ENCODE measurements around the gene MICU2.

The MICU2 gene

DNA sequence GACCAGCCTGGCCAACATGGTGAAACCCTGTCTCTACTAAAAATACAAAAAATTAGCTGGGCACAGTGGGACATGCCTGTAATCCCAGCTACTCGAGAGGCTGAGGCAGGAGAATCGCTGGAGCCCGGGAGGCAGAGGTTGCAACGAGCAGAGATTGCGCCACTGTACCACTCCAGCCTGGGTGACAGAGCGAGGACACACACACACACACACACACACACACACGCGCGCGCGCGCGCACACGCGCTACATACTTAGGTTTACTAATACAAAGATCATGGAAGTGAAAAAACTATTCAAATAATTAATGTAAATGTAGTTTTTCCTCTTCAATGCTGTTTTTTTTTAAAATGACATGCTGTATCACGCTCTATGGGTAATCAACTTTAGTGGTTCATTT, 86.4 kb downstream of the MICU2 start:
- Mint-ChIP-seq H3K27ac (no peak overlapping the region), H3K9me3 (ENCODE audit: low read depth) (no peaks in the 10 kb centered on the region), H3K36me3 (peaks cover 17% of the 10 kb centered on the region)

DNA sequence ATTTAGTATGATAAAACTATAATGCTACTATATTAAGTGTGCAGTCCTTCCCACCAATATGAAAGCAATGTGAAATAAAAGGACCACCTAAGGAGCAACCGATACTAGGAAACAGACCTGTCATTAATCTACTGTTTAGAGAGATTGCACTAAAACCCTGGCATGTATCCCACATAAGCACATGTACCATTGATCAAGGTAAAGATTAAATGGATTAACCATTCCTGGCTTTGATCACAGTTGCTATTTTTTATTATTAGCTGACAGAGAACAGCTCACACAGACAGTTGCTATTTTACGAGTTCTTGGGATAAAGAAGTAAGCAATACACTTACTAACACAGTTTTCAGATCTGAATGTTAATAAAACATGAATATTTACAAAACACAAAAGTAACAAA, 87.2 kb downstream of the MICU2 start:
- H3K9me3 Mint-ChIP-seq (ENCODE audit: low read depth) = no peaks in the 10 kb centered on the region
- no peaks in the 10 kb centered on the region for H3K27me3 Mint-ChIP-seq
- no peaks in the 10 kb centered on the region for H3K4me1 Mint-ChIP-seq (ENCODE audit: low read depth)
- H3K4me3 Mint-ChIP-seq = no peak overlapping the region
- no peak overlapping the region for H3K27ac Mint-ChIP-seq
- peaks cover 18% of the 10 kb centered on the region for H3K36me3 Mint-ChIP-seq

More for the DNA sequence above, 86.4 kb downstream of the MICU2 start:
- Mint-ChIP-seq H3K4me3 (no peak overlapping the region), H3K27me3 (no peaks in the 10 kb centered on the region), H3K4me1 (ENCODE audit: low read depth) (no peaks in the 10 kb centered on the region)

DNA sequence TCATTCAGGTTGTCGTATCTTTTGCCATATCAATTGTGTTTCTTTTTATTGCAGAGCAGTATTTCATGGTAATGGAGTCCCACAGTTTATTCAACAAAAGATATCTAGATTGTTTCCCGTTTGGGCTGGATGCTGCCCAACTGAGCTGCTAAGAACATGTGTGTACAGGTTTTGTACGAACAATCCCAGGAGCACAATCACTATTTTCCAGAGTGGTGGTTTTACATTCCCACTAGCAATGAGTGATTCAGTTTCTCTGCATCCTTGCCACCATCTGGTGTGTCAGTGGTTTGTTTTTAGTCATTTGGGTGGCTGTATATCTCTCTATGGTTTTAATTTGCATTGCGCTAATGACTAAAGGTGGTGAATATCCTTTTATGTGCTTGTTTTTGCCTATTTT, 92.1 kb downstream of the MICU2 start:
- Mint-ChIP-seq H3K9me3 (ENCODE audit: low read depth) (no peaks in the 10 kb centered on the region), H3K36me3 (peaks cover 14% of the 10 kb centered on the region), H3K4me1 (ENCODE audit: low read depth) (no peaks in the 10 kb centered on the region), H3K27me3 (no peaks in the 10 kb centered on the region), H3K4me3 (no peak overlapping the region), H3K27ac (no peak overlapping the region)

DNA sequence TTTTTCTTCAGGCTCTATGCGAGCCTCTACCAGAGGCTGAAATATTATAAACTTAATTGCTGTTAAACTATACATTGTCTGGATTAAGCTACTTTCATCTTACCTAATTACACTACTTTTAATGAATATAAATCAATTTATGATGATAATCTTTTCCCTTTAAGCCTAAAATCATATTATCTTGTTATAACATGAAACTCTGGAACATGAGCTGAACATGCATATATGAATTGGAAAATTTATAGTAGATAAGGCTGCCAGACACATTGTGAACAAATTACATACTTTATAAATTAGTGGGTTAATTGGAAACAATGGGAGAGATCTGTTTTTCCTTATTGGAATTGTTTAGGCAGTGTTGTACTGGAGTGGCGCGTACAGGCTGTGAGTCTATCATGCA, 99.6 kb downstream of the MICU2 start:
- peaks cover 4% of the 10 kb centered on the region for H3K36me3 Mint-ChIP-seq
- no peak overlapping the region for H3K4me3 Mint-ChIP-seq
- H3K9me3 Mint-ChIP-seq (ENCODE audit: low read depth) = no peaks in the 10 kb centered on the region
- H3K4me1 Mint-ChIP-seq (ENCODE audit: low read depth) = no peaks in the 10 kb centered on the region
- no peak overlapping the region for H3K27ac Mint-ChIP-seq
- H3K27me3 Mint-ChIP-seq = no peaks in the 10 kb centered on the region

DNA sequence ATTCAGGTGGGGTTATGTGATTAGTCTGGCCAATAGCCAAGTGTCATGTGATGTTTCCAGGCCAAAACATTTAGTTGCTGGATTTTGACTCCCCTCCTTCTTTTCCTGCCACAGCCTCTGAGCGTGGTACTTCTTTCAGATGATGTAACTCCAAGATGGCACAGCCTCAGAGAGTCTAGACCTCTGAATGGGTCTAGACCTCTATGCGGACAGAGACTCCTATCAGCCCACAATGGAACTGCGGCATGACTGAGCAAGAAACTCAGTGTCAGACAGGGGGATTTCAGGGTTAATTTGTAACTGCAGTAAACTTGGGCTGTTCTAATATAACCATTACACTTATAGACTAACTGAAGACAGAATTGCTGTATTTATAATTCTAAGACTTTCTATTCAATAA, 102.3 kb downstream of the MICU2 start:
- no peak overlapping the region for H3K27ac Mint-ChIP-seq
- no peak overlapping the region for H3K4me3 Mint-ChIP-seq
- no peaks in the 10 kb centered on the region for H3K9me3 Mint-ChIP-seq (ENCODE audit: low read depth)
- H3K27me3 Mint-ChIP-seq = no peaks in the 10 kb centered on the region
- no peaks in the 10 kb centered on the region for H3K4me1 Mint-ChIP-seq (ENCODE audit: low read depth)
- peaks cover 2% of the 10 kb centered on the region for H3K36me3 Mint-ChIP-seq

DNA sequence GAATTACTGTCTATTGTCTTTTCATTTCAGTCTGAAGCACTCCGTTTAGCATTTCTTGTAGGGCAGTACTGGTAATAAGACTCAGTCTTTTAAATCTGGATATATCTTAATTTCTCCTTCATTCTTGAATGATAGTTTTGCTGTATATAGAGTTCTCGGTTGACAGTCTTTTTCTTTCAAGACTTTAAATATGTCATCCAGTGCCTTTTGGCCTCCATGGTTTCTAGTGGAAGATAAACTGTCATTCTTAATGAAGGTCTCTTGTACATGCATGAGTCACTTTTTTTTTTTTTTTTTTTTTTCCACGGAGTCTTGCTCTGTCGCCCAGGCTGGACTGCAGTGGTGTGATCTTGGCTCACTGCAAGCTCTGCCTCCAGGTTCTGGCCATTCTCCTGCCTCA, 117.6 kb downstream of the MICU2 start:
- H3K9me3 Mint-ChIP-seq (ENCODE audit: low read depth) = peaks cover 24% of the 10 kb centered on the region
- no peaks in the 10 kb centered on the region for H3K27me3 Mint-ChIP-seq
- no peak overlapping the region for H3K27ac Mint-ChIP-seq
- no peaks in the 10 kb centered on the region for H3K4me1 Mint-ChIP-seq (ENCODE audit: low read depth)
- H3K4me3 Mint-ChIP-seq = no peak overlapping the region
- H3K36me3 Mint-ChIP-seq = peaks cover 26% of the 10 kb centered on the region

DNA sequence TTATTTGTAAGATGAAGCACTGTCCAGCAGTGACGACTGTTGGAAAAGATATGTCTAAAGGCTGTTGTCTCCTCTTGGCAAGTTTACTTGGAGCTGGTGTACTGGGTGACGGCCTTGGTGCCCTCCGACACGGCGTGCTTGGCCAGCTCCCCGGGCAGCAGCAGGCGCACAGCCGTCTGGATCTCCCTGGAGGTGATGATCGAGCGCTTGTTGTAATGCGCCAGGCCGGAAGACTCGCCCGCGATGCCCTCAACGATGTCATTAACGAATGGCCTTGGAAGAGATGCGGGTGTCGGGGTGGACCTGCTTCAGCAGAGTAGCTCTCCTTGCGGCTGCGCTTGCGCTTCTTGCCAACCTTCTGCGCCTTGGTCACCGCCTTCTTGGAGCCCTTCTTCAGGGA, 120.2 kb downstream of the MICU2 start:
- H3K9me3 Mint-ChIP-seq (ENCODE audit: low read depth) = peaks cover 14% of the 10 kb centered on the region
- H3K4me1 Mint-ChIP-seq (ENCODE audit: low read depth) = peaks cover under 1% of the 10 kb centered on the region
- no peak overlapping the region for H3K27ac Mint-ChIP-seq
- H3K27me3 Mint-ChIP-seq = no peaks in the 10 kb centered on the region
- no peak overlapping the region for H3K4me3 Mint-ChIP-seq
- peaks cover 8% of the 10 kb centered on the region for H3K36me3 Mint-ChIP-seq

DNA sequence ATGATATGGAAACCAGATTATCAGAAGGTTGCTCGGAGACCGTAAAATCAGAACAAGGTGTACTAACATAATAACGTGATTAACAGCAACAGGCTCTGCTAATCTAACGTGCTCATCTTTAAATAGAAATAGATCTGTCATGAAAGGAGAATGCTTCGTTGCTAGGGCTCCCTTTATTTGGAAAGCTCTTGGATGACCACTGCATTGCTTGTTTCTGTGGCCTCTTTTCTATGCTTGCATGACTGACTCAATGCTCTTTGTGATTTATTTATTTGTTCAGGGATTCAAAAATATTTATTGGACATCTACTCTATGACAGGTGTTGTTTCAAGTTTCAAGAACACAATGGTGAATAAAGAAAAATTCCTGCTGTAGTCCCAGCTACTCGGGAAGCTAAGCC, 122.6 kb downstream of the MICU2 start:
- H3K27ac Mint-ChIP-seq = no peak overlapping the region
- H3K4me3 Mint-ChIP-seq = no peak overlapping the region
- no peaks in the 10 kb centered on the region for H3K27me3 Mint-ChIP-seq
- H3K36me3 Mint-ChIP-seq = peaks cover 4% of the 10 kb centered on the region
- H3K4me1 Mint-ChIP-seq (ENCODE audit: low read depth) = peaks cover 7% of the 10 kb centered on the region
- H3K9me3 Mint-ChIP-seq (ENCODE audit: low read depth) = peaks cover 4% of the 10 kb centered on the region

DNA sequence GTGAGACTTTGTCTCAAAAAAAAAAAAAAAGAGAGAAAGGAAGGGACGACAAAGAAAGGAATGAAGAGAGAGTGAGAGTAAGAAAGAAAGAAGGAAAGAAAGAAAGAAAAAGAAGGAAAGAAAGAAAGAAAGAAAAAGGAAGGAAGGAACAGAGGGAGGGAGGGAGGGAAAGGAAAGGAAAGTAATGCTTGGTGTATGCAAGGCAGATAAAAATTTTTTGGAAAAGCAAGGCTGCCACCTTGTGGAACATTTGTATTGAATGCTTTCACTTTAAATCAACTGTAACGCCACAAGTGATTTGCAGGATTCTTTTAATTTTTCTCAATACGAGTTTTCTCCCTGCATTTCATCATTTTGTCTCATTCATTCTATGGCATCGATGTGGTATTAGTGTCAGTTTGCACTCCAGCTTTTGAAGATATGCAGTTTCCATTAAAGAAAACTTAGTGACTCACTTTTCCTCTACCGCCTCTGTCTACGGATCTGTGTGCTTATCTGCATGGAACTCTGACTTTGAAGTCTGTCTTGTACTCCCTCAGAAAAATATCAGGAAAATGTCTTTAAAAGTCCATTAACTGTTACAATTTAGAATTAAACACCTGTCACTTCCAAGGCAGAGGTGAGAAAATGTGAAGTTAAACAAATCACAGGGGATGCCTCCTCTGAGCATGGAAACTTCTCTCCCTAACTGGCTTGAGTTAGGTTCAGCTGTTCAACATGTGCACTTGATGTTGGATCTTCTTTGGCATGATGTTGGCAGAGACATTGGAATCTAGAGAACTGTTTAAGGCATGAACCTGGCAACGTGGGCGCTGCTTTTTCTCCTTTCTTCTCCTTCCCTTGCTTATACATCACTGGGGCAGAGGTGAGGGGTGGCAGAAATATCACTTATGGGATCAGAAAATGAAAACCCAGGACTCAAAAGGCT, 124.8 kb downstream of the MICU2 start:
- H3K27me3 Mint-ChIP-seq = no peaks in the 10 kb centered on the region
- no peaks in the 10 kb centered on the region for H3K9me3 Mint-ChIP-seq (ENCODE audit: low read depth)
- H3K4me3 Mint-ChIP-seq = no peak overlapping the region
- H3K36me3 Mint-ChIP-seq = no peaks in the 10 kb centered on the region
- peaks cover 7% of the 10 kb centered on the region for H3K4me1 Mint-ChIP-seq (ENCODE audit: low read depth)
- no peak overlapping the region for H3K27ac Mint-ChIP-seq

DNA sequence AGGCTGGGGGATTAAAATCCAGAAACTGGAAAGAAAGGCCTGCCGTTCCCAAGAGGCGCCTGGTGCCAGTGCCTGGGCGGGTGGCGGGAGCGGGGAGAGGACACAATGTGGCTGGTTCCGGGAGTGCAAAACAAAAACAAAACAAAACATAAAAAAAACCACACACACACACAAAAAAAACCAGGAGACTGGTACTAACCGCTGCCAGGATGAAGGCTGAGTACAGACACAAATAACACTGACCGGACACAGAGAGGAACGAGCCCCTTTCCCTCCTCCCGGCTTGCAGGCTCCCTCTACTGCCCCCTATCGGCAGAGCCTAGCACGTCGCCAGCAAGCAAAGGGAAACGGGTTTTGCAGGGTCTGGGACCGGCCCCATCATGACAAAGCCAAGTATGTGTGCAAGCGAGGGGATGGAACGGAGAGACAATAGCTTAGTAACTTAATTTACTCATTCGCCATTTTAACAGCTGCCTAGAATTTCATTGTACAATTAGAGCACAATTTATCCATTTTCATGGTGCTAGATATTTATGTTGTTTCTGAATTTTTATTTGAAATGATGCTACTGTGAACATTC, 127.0 kb downstream of the MICU2 start:
- Mint-ChIP-seq H3K27me3 (no peaks in the 10 kb centered on the region), H3K4me1 (ENCODE audit: low read depth) (peaks cover 7% of the 10 kb centered on the region), H3K4me3 (peak overlapping the region; percentile 82), H3K27ac (no peak overlapping the region), H3K9me3 (ENCODE audit: low read depth) (peaks cover 3% of the 10 kb centered on the region), H3K36me3 (peaks cover 3% of the 10 kb centered on the region)

DNA sequence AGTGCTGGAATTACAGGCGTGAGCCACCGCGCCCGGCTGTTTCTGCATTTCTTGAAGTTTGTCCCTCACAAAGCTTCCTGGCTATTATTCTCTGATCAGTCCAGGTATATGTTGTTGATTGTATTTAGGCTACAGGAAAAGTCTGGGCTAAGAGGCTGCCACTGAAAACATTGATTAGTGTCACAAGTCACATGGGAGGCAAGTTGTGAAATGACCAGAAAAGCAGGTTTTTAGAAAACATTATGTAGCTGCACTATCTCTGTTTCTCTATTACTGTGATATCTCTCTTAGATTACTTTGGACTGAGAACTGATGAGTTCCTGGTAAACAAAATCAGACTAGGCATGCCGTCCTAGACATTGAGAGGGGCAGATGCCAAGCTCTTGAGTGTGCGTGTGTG, 128.9 kb downstream of the MICU2 start:
- Mint-ChIP-seq H3K27me3 (no peaks in the 10 kb centered on the region), H3K36me3 (peaks cover 5% of the 10 kb centered on the region), H3K27ac (no peak overlapping the region), H3K4me3 (no peak overlapping the region), H3K4me1 (ENCODE audit: low read depth) (peaks cover 7% of the 10 kb centered on the region), H3K9me3 (ENCODE audit: low read depth) (peaks cover 12% of the 10 kb centered on the region)

DNA sequence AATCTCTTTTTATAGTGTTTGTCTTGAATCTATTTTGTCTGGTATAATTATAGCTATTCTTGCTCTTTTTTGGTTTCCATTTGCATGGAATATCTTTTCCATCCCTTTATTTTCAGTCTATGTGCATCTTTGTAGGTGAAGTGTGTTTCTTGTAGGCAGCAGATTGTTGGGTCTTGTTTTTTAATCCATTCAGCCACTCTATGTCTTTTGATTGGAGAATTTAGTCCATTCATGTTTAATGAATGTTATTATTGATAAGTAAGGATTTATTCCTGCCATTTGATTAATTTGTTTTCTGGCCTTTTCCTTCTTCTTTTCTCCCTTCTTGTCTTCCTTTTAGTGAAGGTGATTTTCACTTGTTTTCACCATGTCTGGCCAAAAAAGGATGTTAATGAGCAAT, 133.2 kb downstream of the MICU2 start:
- H3K27ac Mint-ChIP-seq = no peak overlapping the region
- H3K4me1 Mint-ChIP-seq (ENCODE audit: low read depth) = no peaks in the 10 kb centered on the region
- H3K27me3 Mint-ChIP-seq = no peaks in the 10 kb centered on the region
- peaks cover 12% of the 10 kb centered on the region for H3K9me3 Mint-ChIP-seq (ENCODE audit: low read depth)
- H3K4me3 Mint-ChIP-seq = no peak overlapping the region
- H3K36me3 Mint-ChIP-seq = peaks cover 5% of the 10 kb centered on the region

DNA sequence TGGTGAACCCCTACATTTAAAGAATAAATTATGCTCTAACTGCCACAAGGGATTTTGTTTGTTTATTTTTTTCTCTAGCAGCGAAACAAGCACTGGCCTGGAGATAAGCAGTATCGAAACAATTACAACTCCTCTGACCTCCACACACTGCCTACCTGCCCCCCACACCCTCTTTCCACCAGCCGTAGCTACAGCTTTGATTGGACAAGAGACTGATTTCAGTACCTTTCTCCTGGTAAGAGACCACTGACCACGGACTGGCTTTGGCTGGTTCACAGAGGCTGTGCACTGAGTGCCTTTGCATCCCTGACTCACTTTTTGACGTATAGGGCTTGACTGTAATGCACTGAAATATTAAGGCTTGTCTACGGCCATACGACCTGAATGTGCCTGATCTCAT, 137.4 kb downstream of the MICU2 start:
- Mint-ChIP-seq H3K27ac (no peak overlapping the region), H3K36me3 (peaks cover 2% of the 10 kb centered on the region), H3K4me3 (no peak overlapping the region), H3K9me3 (ENCODE audit: low read depth) (peaks cover 7% of the 10 kb centered on the region), H3K4me1 (ENCODE audit: low read depth) (no peaks in the 10 kb centered on the region), H3K27me3 (no peaks in the 10 kb centered on the region)

DNA sequence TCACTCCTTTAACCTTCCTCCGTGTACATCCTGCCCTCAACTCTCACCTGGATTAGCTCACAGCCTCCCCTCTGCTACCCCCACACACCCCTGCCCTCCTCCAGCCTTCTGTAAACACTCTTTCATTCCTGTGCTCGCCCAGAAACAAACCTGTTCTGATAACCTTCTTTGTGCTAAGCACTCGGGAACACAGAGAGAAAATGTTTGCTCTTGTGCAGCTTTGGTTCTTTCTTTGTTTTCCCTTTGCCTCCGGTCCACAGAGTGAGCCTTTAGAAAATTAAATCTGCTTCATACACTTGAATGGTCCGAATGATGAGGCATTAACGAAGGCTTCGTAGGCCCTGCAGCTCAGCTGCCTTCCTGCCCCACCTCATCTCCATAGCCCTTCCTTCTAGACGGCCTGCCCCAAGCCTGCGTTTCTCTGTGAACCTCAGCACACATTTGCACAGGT, 138.2 kb downstream of the MICU2 start:
- Mint-ChIP-seq H3K4me1 (ENCODE audit: low read depth) (no peaks in the 10 kb centered on the region), H3K36me3 (peaks cover 2% of the 10 kb centered on the region), H3K27me3 (no peaks in the 10 kb centered on the region), H3K4me3 (no peak overlapping the region), H3K9me3 (ENCODE audit: low read depth) (peaks cover 2% of the 10 kb centered on the region), H3K27ac (no peak overlapping the region)

DNA sequence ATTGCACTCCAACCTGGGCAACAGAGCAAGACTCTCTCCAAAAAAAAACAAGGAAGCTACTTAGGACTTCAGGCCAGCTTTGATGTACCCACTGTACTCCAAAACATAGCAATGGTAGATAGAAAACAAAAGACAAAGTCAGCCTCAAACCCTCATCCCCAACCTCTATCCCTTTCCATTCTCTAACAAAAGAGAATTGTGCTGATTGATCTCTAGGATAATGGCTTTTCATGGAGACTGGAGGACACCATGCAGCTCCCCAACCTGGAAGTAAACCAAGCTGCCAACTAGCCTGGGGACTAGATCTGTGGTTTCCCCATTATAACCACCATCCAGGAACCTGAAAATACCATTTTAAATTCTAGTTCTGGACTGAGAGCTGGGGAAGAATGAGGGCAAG, 140.5 kb downstream of the MICU2 start:
- Mint-ChIP-seq H3K9me3 (ENCODE audit: low read depth) (no peaks in the 10 kb centered on the region), H3K4me3 (no peak overlapping the region), H3K27ac (no peak overlapping the region), H3K27me3 (no peaks in the 10 kb centered on the region), H3K36me3 (no peaks in the 10 kb centered on the region), H3K4me1 (ENCODE audit: low read depth) (peaks cover 5% of the 10 kb centered on the region)
